ENCODE measurements around the gene FAM171A2.

- no peak for TF ChIP-seq POLR2A (IDR thresholded peaks at IDR 0.05; ENCODE audit: low read length)
- TF ChIP-seq GATA1 (IDR thresholded peaks at IDR 0.05; ENCODE audit: low read depth, low read length), result no peak
These were observed 3.8 kb upstream of the FAM171A2 start for GRCh38 chr17:44367231-44367979.
